A549 treated with RU486 at 1 μM for 4 hours (cell line): ENCODE data around the gene BTG1. TPM values are rescaled to one million over a fixed set of nuclear protein-coding genes. Genes with fewer than 3 reads are reported as not detected.

Experiments
- total RNA-seq: library from RNA; stranded (reverse); fragments of 200-300 nt; extraction: Qiagen RNA extraction; gene quantifications from 5 replicates; pipeline ENCODE4 v1.2.3, GENCODE V29; 2022; ENCODE audit warnings: low read depth

The BTG1 gene, protein sequence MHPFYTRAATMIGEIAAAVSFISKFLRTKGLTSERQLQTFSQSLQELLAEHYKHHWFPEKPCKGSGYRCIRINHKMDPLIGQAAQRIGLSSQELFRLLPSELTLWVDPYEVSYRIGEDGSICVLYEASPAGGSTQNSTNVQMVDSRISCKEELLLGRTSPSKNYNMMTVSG
- 76.2 to 102 TPM (median 87.9 TPM) in 5 replicates for total RNA-seq

GRCh38 chr12:92145731-92146496, at the start of gene BTG1:
TSS of gene BTG1 (minus strand) at chr12:92145846. CDS start at chr12:92145535, 311 bp downstream.

